ENCODE measurements around the gene DGKD. TPM values are rescaled to one million over a fixed set of nuclear protein-coding genes. Genes with fewer than 3 reads are reported as not detected.

DGKD gene
- total RNA-seq, 1 experiment from 2014 or later, result 52.0 TPM

DNA sequence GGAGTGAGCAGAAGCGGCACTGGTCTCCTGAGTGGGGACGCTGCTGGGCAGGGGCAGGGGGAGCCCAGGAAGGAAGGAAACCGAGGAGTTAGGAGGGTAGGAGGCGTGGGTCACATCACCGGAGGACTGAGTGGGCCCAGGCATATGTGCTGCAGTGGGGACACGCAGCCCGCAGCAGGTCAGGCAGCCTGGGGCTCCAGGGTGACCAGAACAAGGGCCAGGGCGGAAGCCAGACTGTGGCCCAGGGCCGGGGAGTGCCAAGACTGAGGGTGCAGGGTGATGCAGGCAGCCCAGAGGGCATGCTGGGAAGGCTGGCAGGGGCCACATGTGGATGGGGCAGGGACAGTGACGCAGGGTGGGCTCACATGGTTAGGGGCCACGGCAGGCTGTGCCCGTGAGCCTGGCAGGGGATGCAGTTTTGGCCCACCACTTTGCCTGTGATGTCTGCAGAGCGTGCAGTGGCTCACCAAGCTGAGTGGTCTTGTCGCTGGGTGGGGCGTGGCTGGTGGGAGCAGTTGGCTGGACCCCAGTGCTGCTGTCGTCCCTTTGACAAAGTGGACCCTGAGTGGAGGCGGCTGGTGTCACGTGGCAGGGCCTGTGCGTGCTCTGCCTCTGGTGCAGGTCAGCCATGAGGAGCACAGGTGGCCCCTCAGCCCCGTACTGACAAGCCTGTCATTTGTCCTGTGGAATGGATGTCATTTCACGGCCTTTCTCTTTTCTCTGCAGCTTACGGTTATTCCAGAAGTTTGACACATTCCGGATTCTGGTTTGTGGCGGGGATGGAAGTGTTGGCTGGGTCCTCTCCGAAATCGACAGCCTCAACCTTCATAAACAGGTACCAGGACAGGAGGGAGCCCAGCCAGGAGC lies 87.1 kb downstream of the DGKD start:
- Histone ChIP-seq H3K9ac (ENCODE audit: low read length) (no peak overlapping the region), H3K4me3 (replicated peaks in 1 of 2; ENCODE audit: low read depth in 1 of 2, low read length in 2 of 2) (no peak overlapping the region), H3K27me3 (ENCODE audit: insufficient read depth, low read length) (no peaks in the 10 kb centered on the region), H3K4me2 (ENCODE audit: low read length) (no peak overlapping the region), H2AFZ (ENCODE audit: low read depth, low read length, poor library complexity, severe bottlenecking) (no peak overlapping the region), H3K4me1 (ENCODE audit: control insufficient read depth in 1 of 2, insufficient read depth in 2 of 2, low read length in 2 of 2) (no peaks in the 10 kb centered on the region), H4K20me1 (ENCODE audit: insufficient read depth) (0 out of 2 replicates have a peak, but pooled peaks cover 6% of the 10 kb centered on the region), H3K79me2 (ENCODE audit: insufficient read depth, low read length) (peaks cover 16% of the 10 kb centered on the region; the same call in 1 of the 2 replicates), H3K36me3 (ENCODE audit: control insufficient read depth in 1 of 2, insufficient read depth in 2 of 2, low read length in 2 of 2) (peaks cover 15 to 23% of the 10 kb centered on the region in 2 experiments; a peak in 3 of 4 replicates), H3K9me2 (ENCODE audit: insufficient read depth) (no peaks in the 10 kb centered on the region), H3K9me3 (ENCODE audit: control insufficient read depth in 1 of 2, insufficient read depth in 1 of 2, low read depth in 1 of 2, low read length in 2 of 2) (no peaks in the 10 kb centered on the region), H3K27ac (ENCODE audit: low read depth, low read length) (no peak overlapping the region)
- BruUV-seq (replicated peaks), result no TSS peak
- DNase-seq (ENCODE audit: low read depth, low spot score) (no peak), ATAC-seq (no peak)
- CTCF ChIA-PET, result interaction anchor here (2.1 to 4.0 kb wide), 2 partner anchors 26 to 37 kb away, joined by 13 to 73 read pairs; no protein-coding TSS in a partner anchor
- TF ChIP-seq SRF (IDR thresholded peaks at IDR 0.05; ENCODE audit: low read depth) (no peak), POLR2AphosphoS5 (IDR thresholded peaks at IDR 0.05; ENCODE audit: low read depth, low read length) (no peak), SIN3A (IDR thresholded peaks at IDR 0.05; ENCODE audit: low read depth) (no peak), EZH2phosphoT487 (IDR thresholded peaks at IDR 0.05; ENCODE audit: borderline replicate concordance) (no peak)
- TF ChIP-seq, protein P1, sequence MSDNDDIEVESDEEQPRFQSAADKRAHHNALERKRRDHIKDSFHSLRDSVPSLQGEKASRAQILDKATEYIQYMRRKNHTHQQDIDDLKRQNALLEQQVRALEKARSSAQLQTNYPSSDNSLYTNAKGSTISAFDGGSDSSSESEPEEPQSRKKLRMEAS (IDR thresholded peaks at IDR 0.05), result no peak
- TF ChIP-seq, protein P2, sequence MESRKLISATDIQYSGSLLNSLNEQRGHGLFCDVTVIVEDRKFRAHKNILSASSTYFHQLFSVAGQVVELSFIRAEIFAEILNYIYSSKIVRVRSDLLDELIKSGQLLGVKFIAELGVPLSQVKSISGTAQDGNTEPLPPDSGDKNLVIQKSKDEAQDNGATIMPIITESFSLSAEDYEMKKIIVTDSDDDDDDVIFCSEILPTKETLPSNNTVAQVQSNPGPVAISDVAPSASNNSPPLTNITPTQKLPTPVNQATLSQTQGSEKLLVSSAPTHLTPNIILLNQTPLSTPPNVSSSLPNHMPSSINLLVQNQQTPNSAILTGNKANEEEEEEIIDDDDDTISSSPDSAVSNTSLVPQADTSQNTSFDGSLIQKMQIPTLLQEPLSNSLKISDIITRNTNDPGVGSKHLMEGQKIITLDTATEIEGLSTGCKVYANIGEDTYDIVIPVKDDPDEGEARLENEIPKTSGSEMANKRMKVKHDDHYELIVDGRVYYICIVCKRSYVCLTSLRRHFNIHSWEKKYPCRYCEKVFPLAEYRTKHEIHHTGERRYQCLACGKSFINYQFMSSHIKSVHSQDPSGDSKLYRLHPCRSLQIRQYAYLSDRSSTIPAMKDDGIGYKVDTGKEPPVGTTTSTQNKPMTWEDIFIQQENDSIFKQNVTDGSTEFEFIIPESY (IDR thresholded peaks at IDR 0.05; ENCODE audit: extremely low read depth, insufficient replicate concordance, low read length), result no peak
- POLR2A ChIA-PET, result no interaction called here
- intact Hi-C loops (cut with micrococcal nuclease), result loop anchor here (2.0 to 10.0 kb wide), 3 partner anchors 91 to 837 kb away; no protein-coding TSS in a partner anchor
- RAD21 ChIA-PET (ENCODE audit: low non-redundant PET in 1 of 2, low total read pairs in 2 of 2, uncharacterized antibody in 2 of 2, unreplicated experiment in 2 of 2), result no interaction called here
